Measurements from ENCODE around the gene CD24. TPM values are rescaled to one million over a fixed set of nuclear protein-coding genes. Genes with fewer than 3 reads are reported as not detected.
"Not testable (repeated sequence)": the region's sequence is repeated elsewhere in the genome, so short reads cannot be mapped to it uniquely, and the experiment has no call there.

The CD24 gene
- total RNA-seq, 1 donor from 2014 or later, result 0.71 TPM

DNA sequence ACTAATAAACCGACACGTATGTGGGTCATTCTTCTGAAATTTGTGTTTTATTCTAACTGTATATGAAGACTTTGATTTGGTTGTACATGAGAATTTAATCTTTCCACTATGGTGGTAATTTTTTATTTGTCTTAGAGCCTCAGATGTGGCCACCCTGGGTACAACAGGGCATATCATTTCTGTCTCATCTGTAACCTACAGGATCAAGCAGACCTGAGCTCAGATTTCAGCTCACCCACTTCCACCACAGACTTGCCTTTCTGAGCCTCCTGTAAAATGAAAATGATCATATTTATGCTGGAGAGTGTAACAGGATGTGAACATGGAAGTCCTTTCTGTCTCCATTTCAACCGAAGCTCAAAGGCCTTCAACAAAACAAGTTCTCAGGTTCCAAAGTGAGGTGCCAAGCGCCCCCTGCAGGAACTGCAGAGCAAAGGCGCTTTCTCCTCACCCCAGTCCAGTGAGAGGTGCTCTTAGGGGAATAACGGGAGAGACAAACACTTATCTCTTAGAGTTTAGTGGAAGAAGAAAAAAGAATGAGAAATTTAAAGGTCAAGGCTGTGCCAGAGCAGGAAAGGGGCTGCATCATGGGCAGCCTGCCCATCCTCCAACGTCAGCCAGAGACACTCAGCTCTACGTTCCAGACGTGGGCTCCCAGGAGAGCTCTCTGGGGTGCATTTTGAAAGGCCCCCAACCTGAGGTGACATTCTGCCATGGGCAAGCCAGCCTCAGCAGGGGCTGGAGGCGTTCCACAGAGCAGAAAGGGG is 23.0 kb upstream of the CD24 start:
- H3K27me3 ChIP-seq (ENCODE audit: low read depth), result peaks cover 16% of the 10 kb centered on the region
- TF ChIP-seq, protein P1, sequence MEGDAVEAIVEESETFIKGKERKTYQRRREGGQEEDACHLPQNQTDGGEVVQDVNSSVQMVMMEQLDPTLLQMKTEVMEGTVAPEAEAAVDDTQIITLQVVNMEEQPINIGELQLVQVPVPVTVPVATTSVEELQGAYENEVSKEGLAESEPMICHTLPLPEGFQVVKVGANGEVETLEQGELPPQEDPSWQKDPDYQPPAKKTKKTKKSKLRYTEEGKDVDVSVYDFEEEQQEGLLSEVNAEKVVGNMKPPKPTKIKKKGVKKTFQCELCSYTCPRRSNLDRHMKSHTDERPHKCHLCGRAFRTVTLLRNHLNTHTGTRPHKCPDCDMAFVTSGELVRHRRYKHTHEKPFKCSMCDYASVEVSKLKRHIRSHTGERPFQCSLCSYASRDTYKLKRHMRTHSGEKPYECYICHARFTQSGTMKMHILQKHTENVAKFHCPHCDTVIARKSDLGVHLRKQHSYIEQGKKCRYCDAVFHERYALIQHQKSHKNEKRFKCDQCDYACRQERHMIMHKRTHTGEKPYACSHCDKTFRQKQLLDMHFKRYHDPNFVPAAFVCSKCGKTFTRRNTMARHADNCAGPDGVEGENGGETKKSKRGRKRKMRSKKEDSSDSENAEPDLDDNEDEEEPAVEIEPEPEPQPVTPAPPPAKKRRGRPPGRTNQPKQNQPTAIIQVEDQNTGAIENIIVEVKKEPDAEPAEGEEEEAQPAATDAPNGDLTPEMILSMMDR (IDR thresholded peaks at IDR 0.05; ENCODE audit: borderline replicate concordance), result peak; percentile 56
- H3K36me3 ChIP-seq, result no peaks in the 10 kb centered on the region
- intact Hi-C loops (cut with micrococcal nuclease), result no loop called here
- DNase-seq, result no peak
- H3K9me3 ChIP-seq (replicated peaks), result no peaks in the 10 kb centered on the region
- H3K4me1 ChIP-seq, result no peaks in the 10 kb centered on the region
- no peak overlapping the region for H3K27ac ChIP-seq (replicated peaks)
- H3K4me3 ChIP-seq, result no peak overlapping the region

DNA sequence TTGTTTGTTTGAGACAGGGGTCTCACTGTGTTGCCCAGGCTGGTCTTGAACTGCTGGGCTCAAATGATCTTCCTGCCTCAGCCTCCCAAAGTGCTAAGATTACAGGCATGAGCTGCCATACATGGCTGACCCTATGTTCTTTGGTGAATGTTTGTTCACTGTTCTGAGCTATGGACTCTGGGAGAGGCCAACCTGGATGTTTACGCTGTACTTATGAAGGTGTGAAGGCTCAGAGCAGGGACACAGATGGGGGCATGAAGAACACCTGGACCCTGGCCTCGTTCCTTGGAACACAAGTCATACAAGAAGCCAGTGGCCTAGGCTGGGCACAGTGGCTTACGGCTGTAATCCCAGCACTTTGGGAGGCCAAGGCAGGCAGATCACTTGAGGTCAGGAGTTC is 21.1 kb upstream of the CD24 start:
- peaks cover 16% of the 10 kb centered on the region for H3K27me3 ChIP-seq (ENCODE audit: low read depth)
- H3K27ac ChIP-seq (replicated peaks), result no peak overlapping the region
- H3K4me3 ChIP-seq, result no peak overlapping the region
- H3K4me1 ChIP-seq, result no peaks in the 10 kb centered on the region
- intact Hi-C loops (cut with micrococcal nuclease), result no loop called here
- TF ChIP-seq, protein P1 (IDR thresholded peaks at IDR 0.05; ENCODE audit: borderline replicate concordance), result no peak
- no peaks in the 10 kb centered on the region for H3K9me3 ChIP-seq (replicated peaks)
- no peak for DNase-seq
- no peaks in the 10 kb centered on the region for H3K36me3 ChIP-seq

GRCh38 chr6:106989737-106990136 is 15.2 kb upstream of the CD24 start:
- DNase-seq; H3K4me3 ChIP-seq; H3K4me1 ChIP-seq; H3K27ac ChIP-seq (replicated peaks); intact Hi-C loops (cut with micrococcal nuclease); H3K36me3 ChIP-seq; H3K9me3 ChIP-seq (replicated peaks): not testable (repeated sequence)
- H3K27me3 ChIP-seq (ENCODE audit: low read depth), result peaks cover 34% of the 10 kb centered on the region

DNA sequence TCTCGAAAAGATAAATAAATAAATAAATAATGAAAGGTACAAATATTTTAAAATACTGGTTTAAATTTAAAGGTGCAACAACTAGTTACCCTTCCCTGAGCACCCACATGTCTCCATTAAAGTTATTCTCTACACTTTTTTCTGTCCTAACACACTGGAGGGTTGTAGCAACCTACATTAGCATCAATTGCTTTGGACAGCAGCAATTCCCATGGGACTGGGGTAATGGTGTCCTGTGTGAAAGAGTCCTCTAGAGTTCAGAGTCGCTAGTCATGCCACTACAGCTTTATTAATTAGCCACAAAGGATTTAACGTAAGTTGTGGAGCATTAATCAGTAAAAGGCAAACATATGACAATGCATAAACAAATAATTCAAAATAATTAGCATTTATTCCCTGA is 14.1 kb upstream of the CD24 start:
- Histone ChIP-seq H3K4me3 (no peak overlapping the region), H3K27me3 (ENCODE audit: low read depth) (peaks cover 45% of the 10 kb centered on the region), H3K9me3 (replicated peaks) (no peaks in the 10 kb centered on the region), H3K4me1 (no peaks in the 10 kb centered on the region), H3K36me3 (no peaks in the 10 kb centered on the region), H3K27ac (replicated peaks) (no peak overlapping the region)
- intact Hi-C loops (cut with micrococcal nuclease), result no loop called here
- TF ChIP-seq, protein P1 (IDR thresholded peaks at IDR 0.05; ENCODE audit: borderline replicate concordance), result no peak
- no peak for DNase-seq

DNA sequence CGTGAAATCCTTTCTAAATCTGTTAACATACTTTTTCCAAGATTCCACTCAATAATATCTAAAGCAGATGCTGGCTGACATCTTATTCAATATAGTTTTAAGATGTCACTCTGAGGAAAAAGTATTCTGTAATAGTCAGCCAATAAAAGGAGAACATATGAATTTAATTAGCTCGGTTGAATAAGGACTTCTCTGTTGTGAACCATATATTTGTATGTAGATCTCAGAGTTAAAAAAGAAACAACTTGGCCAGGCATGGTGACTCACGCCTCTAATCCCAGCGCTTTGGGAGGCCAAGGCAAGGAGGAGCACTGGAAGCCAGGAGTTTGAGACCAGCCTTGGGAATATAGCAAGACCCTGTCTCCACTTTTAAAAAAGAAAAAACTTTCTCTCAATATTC is 7.4 kb upstream of the CD24 start:
- no peak overlapping the region for H3K4me3 ChIP-seq
- peaks cover 98% of the 10 kb centered on the region for H3K27me3 ChIP-seq (ENCODE audit: low read depth)
- TF ChIP-seq, protein P1 (IDR thresholded peaks at IDR 0.05; ENCODE audit: borderline replicate concordance), result no peak
- no peak overlapping the region for H3K27ac ChIP-seq (replicated peaks)
- no peaks in the 10 kb centered on the region for H3K4me1 ChIP-seq
- H3K36me3 ChIP-seq, result no peaks in the 10 kb centered on the region
- H3K9me3 ChIP-seq (replicated peaks), result no peaks in the 10 kb centered on the region
- intact Hi-C loops (cut with micrococcal nuclease), result no loop called here
- no peak for DNase-seq

GRCh38 chr6:106980926-106981325 is 6.4 kb upstream of the CD24 start:
- TF ChIP-seq, protein P1 (IDR thresholded peaks at IDR 0.05; ENCODE audit: borderline replicate concordance), result no peak
- intact Hi-C loops (cut with micrococcal nuclease), result no loop called here

More at GRCh38 chr6:106980926-106981325, 6.4 kb upstream of the CD24 start:
- Histone ChIP-seq H3K36me3 (no peaks in the 10 kb centered on the region), H3K4me1 (no peaks in the 10 kb centered on the region), H3K27me3 (ENCODE audit: low read depth) (peaks cover 99% of the 10 kb centered on the region), H3K27ac (replicated peaks) (no peak overlapping the region), H3K4me3 (no peak overlapping the region), H3K9me3 (replicated peaks) (no peaks in the 10 kb centered on the region)
- DNase-seq, result no peak
